ENCODE measurements around the gene DMD.

Gene DMD

DNA sequence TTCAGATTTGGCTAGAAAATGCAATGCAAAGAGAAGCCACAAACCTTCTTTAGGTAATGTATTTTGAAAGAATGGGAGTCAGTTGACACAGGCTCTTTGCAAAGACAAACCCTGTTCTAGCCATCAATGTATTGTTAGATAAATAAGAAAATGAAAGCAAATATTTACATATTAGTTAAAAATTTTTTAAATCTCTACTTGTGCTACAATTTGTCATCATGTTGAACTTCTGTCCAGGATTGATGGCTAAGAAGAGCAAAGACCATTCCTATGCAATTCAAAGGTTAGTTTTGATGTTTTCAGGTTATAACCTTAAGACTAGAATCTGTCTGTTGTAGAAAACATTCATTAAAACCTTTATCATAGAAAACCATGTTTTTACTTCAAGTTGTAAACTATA, 1350.7 kb downstream of the DMD start:
- Histone ChIP-seq H3K9me3 (ENCODE audit: control insufficient read depth, low read length) (no peaks in the 10 kb centered on the region), H3K36me3 (ENCODE audit: control insufficient read depth, insufficient read depth, low read length) (no peaks in the 10 kb centered on the region)

DNA sequence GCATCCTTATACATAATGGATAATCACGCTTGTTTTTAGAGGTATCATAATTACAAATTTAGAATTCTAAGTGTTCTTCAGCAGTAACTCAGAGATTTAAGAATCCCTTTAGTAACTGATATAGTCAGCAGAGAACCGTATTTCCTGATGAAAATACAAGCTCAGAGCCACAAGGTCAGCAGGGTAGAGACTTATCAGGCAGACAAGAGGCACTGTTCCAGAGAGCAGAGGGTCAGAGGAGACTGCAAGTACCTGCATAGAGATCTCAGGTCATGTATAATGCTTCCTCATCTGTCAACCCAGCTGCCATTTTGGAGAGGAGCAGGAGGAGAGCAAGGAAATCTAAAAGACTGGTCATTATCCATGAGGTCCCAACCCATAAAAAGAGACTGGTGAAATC, 1352.4 kb downstream of the DMD start:
- Histone ChIP-seq H3K36me3 (ENCODE audit: control insufficient read depth, insufficient read depth, low read length) (no peaks in the 10 kb centered on the region), H3K9me3 (ENCODE audit: control insufficient read depth, low read length) (no peaks in the 10 kb centered on the region), H3K4me3 (ENCODE audit: extremely low read depth, insufficient read depth, low read length, poor library complexity, severe bottlenecking) (no peak overlapping the region), H3K4me1 (ENCODE audit: control insufficient read depth, insufficient read depth, low read length, poor library complexity, severe bottlenecking) (no peaks in the 10 kb centered on the region), H3K27ac (ENCODE audit: low read depth, low read length, severe bottlenecking) (no peak overlapping the region)
- WGBS, 2 experiments (ENCODE audit: insufficient coverage in 2 of 2) = no CpG with 5 or more reads among the region's 2 CpGs

More for the DNA sequence above, 1350.7 kb downstream of the DMD start:
- H3K4me3 ChIP-seq (ENCODE audit: extremely low read depth, insufficient read depth, low read length, poor library complexity, severe bottlenecking) = no peak overlapping the region
- H3K4me1 ChIP-seq (ENCODE audit: control insufficient read depth, insufficient read depth, low read length, poor library complexity, severe bottlenecking) = no peaks in the 10 kb centered on the region
- no peak overlapping the region for H3K27ac ChIP-seq (ENCODE audit: low read depth, low read length, severe bottlenecking)

DNA sequence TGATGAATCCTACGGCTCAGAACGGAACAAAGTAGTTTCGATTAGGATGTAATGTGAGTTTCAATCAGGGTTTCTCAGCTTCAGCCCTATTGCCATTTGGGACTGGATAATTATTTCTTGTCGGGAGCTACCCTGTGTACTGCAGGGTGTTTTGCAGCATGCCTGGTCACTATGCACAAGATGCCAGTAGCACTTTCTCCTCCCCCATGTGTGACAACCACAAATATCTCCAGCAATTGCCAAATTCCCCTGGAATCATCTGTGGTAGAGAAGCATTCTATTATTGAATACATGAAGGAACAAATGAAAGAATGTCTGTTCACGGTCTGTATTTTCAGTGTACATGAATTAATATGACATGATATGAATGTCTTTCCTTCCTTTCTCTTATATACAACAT, 1356.6 kb downstream of the DMD start:
- WGBS, 2 experiments (ENCODE audit: insufficient coverage in 2 of 2) = no CpG with 5 or more reads among the region's 5 CpGs
- Histone ChIP-seq H3K36me3 (ENCODE audit: control insufficient read depth, insufficient read depth, low read length) (no peaks in the 10 kb centered on the region), H3K4me1 (ENCODE audit: control insufficient read depth, insufficient read depth, low read length, poor library complexity, severe bottlenecking) (no peaks in the 10 kb centered on the region), H3K27ac (ENCODE audit: low read depth, low read length, severe bottlenecking) (no peak overlapping the region), H3K4me3 (ENCODE audit: extremely low read depth, insufficient read depth, low read length, poor library complexity, severe bottlenecking) (no peak overlapping the region), H3K9me3 (ENCODE audit: control insufficient read depth, low read length) (no peaks in the 10 kb centered on the region)

DNA sequence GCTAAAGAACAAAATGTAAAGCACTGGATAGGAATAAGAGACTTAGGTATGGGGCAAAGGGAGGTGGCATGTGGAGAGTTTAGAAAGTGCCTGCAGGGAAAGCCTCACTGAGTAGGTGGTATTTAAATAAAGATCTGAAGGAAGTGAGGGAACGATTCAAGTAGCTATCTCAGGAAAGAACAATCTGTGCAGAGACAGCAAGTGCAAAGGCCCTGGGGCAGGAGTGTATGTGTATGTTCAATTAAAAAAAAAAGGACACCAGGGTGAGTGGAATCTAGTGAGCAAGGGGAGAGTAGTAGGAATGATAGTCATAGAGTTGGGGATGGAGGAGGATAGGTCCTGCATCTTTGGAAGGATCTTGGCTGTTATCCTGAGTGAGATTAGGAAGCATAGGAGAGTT, 1359.6 kb downstream of the DMD start:
- no CpG with 5 or more reads among the region's 1 CpG for WGBS, 2 experiments (ENCODE audit: insufficient coverage in 2 of 2)
- no peak overlapping the region for H3K27ac ChIP-seq (ENCODE audit: low read depth, low read length, severe bottlenecking)

DNA sequence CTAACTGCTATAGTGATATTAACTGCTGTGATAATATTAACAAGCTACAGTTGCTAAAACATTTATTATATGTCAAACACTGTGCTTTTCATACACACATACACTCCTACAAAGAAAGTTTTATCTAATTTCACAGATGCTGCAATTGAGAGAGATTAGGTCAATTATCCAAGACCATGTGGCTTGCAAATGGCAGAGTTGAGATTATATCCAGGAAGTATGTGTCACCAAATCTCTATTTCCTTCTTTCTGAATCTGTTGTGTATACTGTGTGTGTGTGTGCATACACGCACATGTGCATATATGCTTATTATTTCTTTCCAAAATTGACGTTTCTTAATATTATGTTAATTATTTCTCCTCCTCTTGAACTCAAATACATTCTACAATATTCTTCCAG, 1363.6 kb downstream of the DMD start:
- no peaks in the 10 kb centered on the region for H3K9me3 ChIP-seq (ENCODE audit: control insufficient read depth, low read length)
- H3K36me3 ChIP-seq (ENCODE audit: control insufficient read depth, insufficient read depth, low read length) = no peaks in the 10 kb centered on the region
- WGBS, 2 experiments (ENCODE audit: insufficient coverage in 2 of 2) = no CpG with 5 or more reads among the region's 2 CpGs
- H3K4me1 ChIP-seq (ENCODE audit: control insufficient read depth, insufficient read depth, low read length, poor library complexity, severe bottlenecking) = peaks cover 3% of the 10 kb centered on the region
- H3K27ac ChIP-seq (ENCODE audit: low read depth, low read length, severe bottlenecking) = no peak overlapping the region
- no peak overlapping the region for H3K4me3 ChIP-seq (ENCODE audit: extremely low read depth, insufficient read depth, low read length, poor library complexity, severe bottlenecking)

More for the DNA sequence above, 1359.6 kb downstream of the DMD start:
- Histone ChIP-seq H3K9me3 (ENCODE audit: control insufficient read depth, low read length) (no peaks in the 10 kb centered on the region), H3K36me3 (ENCODE audit: control insufficient read depth, insufficient read depth, low read length) (no peaks in the 10 kb centered on the region), H3K4me1 (ENCODE audit: control insufficient read depth, insufficient read depth, low read length, poor library complexity, severe bottlenecking) (no peaks in the 10 kb centered on the region), H3K4me3 (ENCODE audit: extremely low read depth, insufficient read depth, low read length, poor library complexity, severe bottlenecking) (no peak overlapping the region)

DNA sequence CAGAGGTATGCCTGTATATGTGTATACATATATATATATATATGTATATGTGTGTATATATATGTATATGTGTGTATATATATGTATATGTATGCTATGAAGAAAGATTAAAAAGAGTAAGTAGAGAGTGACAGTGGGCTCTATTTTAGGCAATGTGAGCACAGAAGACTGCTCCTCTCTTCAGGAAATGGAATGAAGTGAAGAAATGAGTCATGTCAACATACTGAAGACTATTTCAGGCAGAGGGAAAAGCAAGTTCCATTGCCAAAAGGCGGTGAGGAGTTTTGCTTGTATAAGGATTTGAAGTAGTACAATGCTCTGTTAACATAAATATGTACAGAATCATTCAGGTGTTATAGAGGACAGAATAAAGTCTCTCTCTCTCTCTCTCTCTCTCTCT, 1366.3 kb downstream of the DMD start:
- Histone ChIP-seq H3K4me3 (ENCODE audit: extremely low read depth, insufficient read depth, low read length, poor library complexity, severe bottlenecking) (no peak overlapping the region), H3K9me3 (ENCODE audit: control insufficient read depth, low read length) (no peaks in the 10 kb centered on the region), H3K36me3 (ENCODE audit: control insufficient read depth, insufficient read depth, low read length) (no peaks in the 10 kb centered on the region), H3K27ac (ENCODE audit: low read depth, low read length, severe bottlenecking) (no peak overlapping the region), H3K4me1 (ENCODE audit: control insufficient read depth, insufficient read depth, low read length, poor library complexity, severe bottlenecking) (peaks cover 3% of the 10 kb centered on the region)
- WGBS, 2 experiments (ENCODE audit: insufficient coverage in 2 of 2) = no CpG with 5 or more reads among the region's 1 CpG

DNA sequence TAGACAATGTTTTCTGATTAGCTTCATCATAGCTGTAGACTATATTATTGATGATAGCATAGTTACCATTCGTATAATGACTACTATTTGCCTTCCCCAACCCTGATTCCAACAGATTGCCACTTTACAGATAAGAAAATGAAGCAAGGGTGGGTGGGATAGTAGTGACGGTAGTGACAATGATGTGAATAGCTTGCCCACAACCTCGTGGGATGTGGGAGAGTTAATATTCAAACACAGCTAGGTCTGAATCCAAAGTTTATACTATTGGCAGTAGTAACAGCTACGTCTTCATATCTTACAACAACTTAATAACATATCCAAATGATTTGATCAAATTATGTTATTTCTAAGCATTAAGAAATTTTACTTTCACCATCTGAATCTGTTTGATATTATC, 1372.7 kb downstream of the DMD start:
- Histone ChIP-seq H3K4me3 (ENCODE audit: extremely low read depth, insufficient read depth, low read length, poor library complexity, severe bottlenecking) (no peak overlapping the region), H3K36me3 (ENCODE audit: control insufficient read depth, insufficient read depth, low read length) (no peaks in the 10 kb centered on the region), H3K27ac (ENCODE audit: low read depth, low read length, severe bottlenecking) (no peak overlapping the region), H3K9me3 (ENCODE audit: control insufficient read depth, low read length) (no peaks in the 10 kb centered on the region), H3K4me1 (ENCODE audit: control insufficient read depth, insufficient read depth, low read length, poor library complexity, severe bottlenecking) (no peaks in the 10 kb centered on the region)
- WGBS, 2 experiments (ENCODE audit: insufficient coverage in 2 of 2) = no CpG with 5 or more reads among the region's 4 CpGs

DNA sequence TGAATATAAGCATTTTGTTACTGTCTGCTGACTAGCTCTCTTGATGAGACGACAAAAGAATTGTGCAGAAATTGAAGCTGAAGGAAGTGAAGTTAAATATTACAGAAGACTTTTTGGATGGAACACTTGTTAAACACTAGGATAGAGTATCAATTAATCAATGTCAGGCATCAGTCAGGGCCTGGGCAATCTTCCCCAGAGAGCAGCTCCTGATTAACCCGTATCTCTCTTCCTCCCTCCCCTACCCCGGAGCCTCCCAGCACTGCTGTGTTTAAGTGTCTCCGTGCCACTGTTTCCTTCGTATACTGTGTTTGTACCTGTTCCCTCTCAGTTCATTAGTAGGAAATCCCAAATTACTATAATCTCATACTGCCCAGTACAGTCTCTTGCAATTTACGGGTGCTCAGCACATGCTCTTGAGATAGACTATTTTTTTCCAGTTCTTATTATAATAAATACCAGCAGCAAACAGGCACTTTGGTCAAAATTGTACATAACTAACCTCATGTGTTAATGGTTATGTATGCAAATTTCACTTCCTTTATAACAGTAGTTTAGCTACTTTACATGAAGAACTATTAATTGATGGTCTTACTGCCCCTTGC, 1373.8 kb downstream of the DMD start:
- Histone ChIP-seq H3K9me3 (ENCODE audit: control insufficient read depth, low read length) (no peaks in the 10 kb centered on the region), H3K36me3 (ENCODE audit: control insufficient read depth, insufficient read depth, low read length) (no peaks in the 10 kb centered on the region), H3K4me3 (ENCODE audit: extremely low read depth, insufficient read depth, low read length, poor library complexity, severe bottlenecking) (no peak overlapping the region), H3K4me1 (ENCODE audit: control insufficient read depth, insufficient read depth, low read length, poor library complexity, severe bottlenecking) (no peaks in the 10 kb centered on the region), H3K27ac (ENCODE audit: low read depth, low read length, severe bottlenecking) (no peak overlapping the region)
- 63% methylated on average over 2 of the region's 6 CpGs; no CpG with 5 or more reads in 1 of the 2 experiments for WGBS, 2 experiments (ENCODE audit: insufficient coverage in 2 of 2)

DNA sequence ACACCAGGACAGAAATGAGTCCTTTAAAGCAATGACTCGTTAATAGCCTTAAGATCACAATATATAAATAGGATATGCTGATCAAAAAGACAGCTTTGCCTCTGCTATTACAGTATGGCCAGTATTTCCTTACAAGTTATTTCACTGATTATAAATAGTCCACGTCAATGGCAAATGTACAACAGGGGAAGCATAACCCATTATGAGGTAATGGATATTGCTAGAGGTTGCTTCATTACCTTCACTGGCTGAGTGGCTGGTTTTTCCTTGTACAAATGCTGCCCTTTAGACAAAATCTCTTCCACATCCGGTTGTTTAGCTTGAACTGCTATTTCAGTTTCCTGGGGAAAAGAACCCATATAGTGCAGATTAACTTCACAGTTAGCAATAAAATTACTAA, 1374.9 kb downstream of the DMD start:
- no peaks in the 10 kb centered on the region for H3K36me3 ChIP-seq (ENCODE audit: control insufficient read depth, insufficient read depth, low read length)
- no peak overlapping the region for H3K27ac ChIP-seq (ENCODE audit: low read depth, low read length, severe bottlenecking)
- H3K4me3 ChIP-seq (ENCODE audit: extremely low read depth, insufficient read depth, low read length, poor library complexity, severe bottlenecking) = no peak overlapping the region
- no peaks in the 10 kb centered on the region for H3K9me3 ChIP-seq (ENCODE audit: control insufficient read depth, low read length)
- no peaks in the 10 kb centered on the region for H3K4me1 ChIP-seq (ENCODE audit: control insufficient read depth, insufficient read depth, low read length, poor library complexity, severe bottlenecking)
- WGBS, 2 experiments (ENCODE audit: insufficient coverage in 2 of 2) = 80% methylated on average over 1 of the region's 3 CpGs; no CpG with 5 or more reads in 1 of the 2 experiments

DNA sequence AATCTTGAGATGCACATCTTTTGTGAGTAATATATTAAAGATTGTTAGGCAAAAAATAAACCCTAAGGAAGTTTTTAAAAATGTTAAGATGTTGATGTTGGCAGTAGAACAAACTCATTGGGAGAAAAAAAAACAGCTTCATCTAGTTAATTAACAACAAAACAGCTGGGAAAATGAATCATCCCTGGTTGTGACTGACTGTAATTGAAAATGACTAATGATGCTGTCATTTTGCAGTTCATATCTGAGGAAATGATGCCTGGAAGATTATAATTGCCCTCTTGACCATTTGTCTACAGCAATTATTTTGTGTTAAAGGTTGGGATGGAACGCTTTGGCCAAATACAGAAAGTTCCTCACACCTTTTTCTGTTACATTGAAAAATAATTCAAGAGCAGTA, 1379.1 kb downstream of the DMD start:
- no peak overlapping the region for H3K27ac ChIP-seq (ENCODE audit: low read depth, low read length, severe bottlenecking)
- WGBS, 2 experiments (ENCODE audit: insufficient coverage in 2 of 2) = no CpG with 5 or more reads among the region's 1 CpG
- H3K4me3 ChIP-seq (ENCODE audit: extremely low read depth, insufficient read depth, low read length, poor library complexity, severe bottlenecking) = no peak overlapping the region
- no peaks in the 10 kb centered on the region for H3K36me3 ChIP-seq (ENCODE audit: control insufficient read depth, insufficient read depth, low read length)
- no peaks in the 10 kb centered on the region for H3K4me1 ChIP-seq (ENCODE audit: control insufficient read depth, insufficient read depth, low read length, poor library complexity, severe bottlenecking)
- H3K9me3 ChIP-seq (ENCODE audit: control insufficient read depth, low read length) = no peaks in the 10 kb centered on the region

DNA sequence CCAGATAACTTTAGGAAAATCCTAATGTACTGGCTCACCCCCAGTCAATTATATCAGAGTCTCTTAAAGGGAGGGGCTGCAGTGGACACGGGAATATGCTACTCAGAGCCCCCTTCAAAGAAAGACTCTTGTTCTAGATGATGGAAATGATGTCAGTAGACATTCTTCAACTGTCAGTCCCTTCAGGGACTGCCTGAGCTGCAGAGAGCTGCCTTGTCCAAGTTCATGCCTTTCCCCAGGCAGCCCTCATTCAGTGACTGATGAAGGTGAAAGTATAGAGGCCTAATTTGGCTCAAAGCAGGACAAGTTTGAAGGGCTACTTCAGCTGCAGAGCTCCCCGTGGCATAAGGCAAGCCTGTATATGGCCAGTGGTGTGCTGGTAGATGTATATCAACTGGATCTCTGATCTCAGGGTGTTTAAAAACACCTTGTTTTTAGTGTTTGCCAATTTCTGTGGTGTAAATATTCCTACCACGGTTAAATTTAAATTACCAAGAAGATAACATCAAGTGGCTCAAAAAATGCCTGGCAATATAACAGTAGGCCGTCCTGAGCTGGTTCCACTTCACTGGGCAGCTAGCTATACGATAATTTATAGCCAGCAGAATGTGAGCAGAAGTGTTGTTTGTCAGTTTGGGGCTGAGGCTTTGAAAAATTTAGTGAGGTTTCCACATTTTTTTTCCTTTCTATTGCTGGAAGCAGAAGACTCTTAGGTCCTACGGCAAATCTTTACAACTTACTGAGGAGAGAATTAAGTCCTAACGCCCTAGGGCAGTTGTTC, 1390.7 kb downstream of the DMD start:
- Histone ChIP-seq H3K4me1 (ENCODE audit: control insufficient read depth, insufficient read depth, low read length, poor library complexity, severe bottlenecking) (no peaks in the 10 kb centered on the region), H3K4me3 (ENCODE audit: extremely low read depth, insufficient read depth, low read length, poor library complexity, severe bottlenecking) (no peak overlapping the region), H3K27ac (ENCODE audit: low read depth, low read length, severe bottlenecking) (no peak overlapping the region), H3K9me3 (ENCODE audit: control insufficient read depth, low read length) (no peaks in the 10 kb centered on the region), H3K36me3 (ENCODE audit: control insufficient read depth, insufficient read depth, low read length) (no peaks in the 10 kb centered on the region)
- WGBS, 2 experiments (ENCODE audit: insufficient coverage in 2 of 2) = 100% methylated on average over 2 of the region's 7 CpGs; no CpG with 5 or more reads in 1 of the 2 experiments

Measured in mesodermal cell (in vitro differentiated cells).